ENCODE results near the gene CA10.

The CA10 gene

GRCh38 chr17:51630101-51630671, 528.3 kb downstream of the CA10 start:
- DNase-seq: peak; percentile 25

- DNase-seq: no peak
Measured at GRCh38 chr17:51629232-51629631, 529.3 kb downstream of the CA10 start.

- peak; percentile 52 for DNase-seq
Measured at GRCh38 chr17:51627779-51628178, 530.7 kb downstream of the CA10 start.

- no peak for DNase-seq
Measured at GRCh38 chr17:51618476-51618875, 540.0 kb downstream of the CA10 start.

- no peak for DNase-seq
Measured at GRCh38 chr17:51617986-51618385, 540.5 kb downstream of the CA10 start.

GRCh38 chr17:51613255-51613654, 545.3 kb downstream of the CA10 start:
- no peak for DNase-seq

GRCh38 chr17:51612692-51613091, 545.8 kb downstream of the CA10 start:
- peak; percentile 70 for DNase-seq

GRCh38 chr17:51611585-51611984, 546.9 kb downstream of the CA10 start:
- DNase-seq: peak; percentile 74

GRCh38 chr17:51610834-51611233, 547.7 kb downstream of the CA10 start:
- DNase-seq: no peak

GRCh38 chr17:51610155-51610554, 548.4 kb downstream of the CA10 start:
- no peak for DNase-seq

- DNase-seq: no peak
Measured at GRCh38 chr17:51608251-51608933, 550.1 kb downstream of the CA10 start.

GRCh38 chr17:51607512-51607911, 551.0 kb downstream of the CA10 start:
- peak; percentile 4 for DNase-seq

GRCh38 chr17:51604299-51605020, 554.1 kb downstream of the CA10 start:
- no peak for DNase-seq

GRCh38 chr17:51601622-51602261, 556.8 kb downstream of the CA10 start:
- no peak for DNase-seq

- DNase-seq: no peak
Measured at GRCh38 chr17:51598824-51599223, 559.7 kb downstream of the CA10 start.

GRCh38 chr17:51597345-51597744, 561.2 kb downstream of the CA10 start:
- DNase-seq: no peak

- no peak for DNase-seq
Measured at GRCh38 chr17:51595826-51596398, 562.6 kb downstream of the CA10 start.

- DNase-seq: no peak
Measured at GRCh38 chr17:51590071-51590656, 568.4 kb downstream of the CA10 start.

GRCh38 chr17:51588063-51588462, 570.5 kb downstream of the CA10 start:
- no peak for DNase-seq

GRCh38 chr17:51587516-51587915, 571.0 kb downstream of the CA10 start:
- DNase-seq: no peak

- DNase-seq: peak; percentile 73
Measured at GRCh38 chr17:51585514-51586104, 572.9 kb downstream of the CA10 start.

GRCh38 chr17:51580869-51581268, 577.6 kb downstream of the CA10 start:
- no peak for DNase-seq

Data from islet precursor cell (in vitro differentiated cells).